Neutrophil (primary cell): ENCODE data around the gene ATP6V1F.

Experiments used
- H3K27ac ChIP-seq: fragments of 200-600 bp; sonication (generic); 2 replicates; pipeline ENCODE4 v1.5.1; 2016; ENCODE audit warnings: mild to moderate bottlenecking, moderate library complexity
- H3K27me3 ChIP-seq: fragments of 200-600 bp; sonication (generic); 2 replicates; pipeline ENCODE4 v1.6.0; 2016; ENCODE audit warnings: mild to moderate bottlenecking
- H3K36me3 ChIP-seq: fragments of 200-600 bp; sonication (generic); 2 replicates; pipeline ENCODE4 v1.5.1; 2017
- H3K4me1 ChIP-seq, 2 experiments: fragments of 200-600 bp in 1 of 2; sonication (generic) in 1 of 2; 1 replicate in 1 of 2; 2 replicates in 1 of 2; pipeline versions ENCODE4 v1.5.1 to v1.6.1; 2013 to 2016; ENCODE audit warnings: low read depth in 1 of 2, low read length in 1 of 2, mild to moderate bottlenecking in 1 of 2, moderate library complexity in 1 of 2; ENCODE audit not compliant: control insufficient read depth in 1 of 2, insufficient read depth in 1 of 2
- H3K4me3 ChIP-seq, 2 experiments: fragments of 200-600 bp in 1 of 2; sonication (generic) in 1 of 2; 1 replicate in 1 of 2; 2 replicates in 1 of 2; pipeline ENCODE4 v1.5.1; 2013 to 2016; ENCODE audit warnings: low read depth in 1 of 2, low read length in 1 of 2, mild to moderate bottlenecking in 1 of 2, moderate library complexity in 1 of 2
- H3K9me3 ChIP-seq: fragments of 200-600 bp; sonication (generic); 2 replicates; pipeline ENCODE4 v1.5.1; 2016
- TF ChIP-seq, protein P1 (sequence below): fragments of 200-600 bp; sonication (generic); IDR thresholded peaks from 2 replicates; pipeline ENCODE4 v1.5.1; 2016; ENCODE audit warnings: antibody characterized with exemption

Gene ATP6V1F

DNA sequence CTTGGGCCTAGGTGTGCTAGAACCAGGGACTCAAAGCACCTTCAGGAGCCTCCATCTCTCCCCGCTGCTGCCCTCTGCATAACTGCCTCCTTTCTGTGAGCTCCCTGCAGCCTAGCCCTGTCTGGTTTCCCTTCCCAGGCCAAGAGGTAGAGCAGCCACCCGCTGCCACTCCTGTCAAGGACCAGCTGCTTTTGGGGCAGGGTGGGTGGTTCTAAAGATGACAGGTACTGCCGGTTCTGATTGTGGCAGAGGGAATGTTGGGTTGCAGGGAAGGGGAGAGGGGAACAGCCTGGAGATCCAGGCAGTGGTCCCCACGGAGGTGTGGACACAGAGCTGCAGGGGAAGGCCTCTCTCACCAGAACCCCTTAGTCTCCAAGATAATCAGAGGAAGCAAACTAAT lies 36.1 kb upstream of the ATP6V1F start:
- Histone ChIP-seq H3K27ac (no peak overlapping the region), H3K36me3 (no peaks in the 10 kb centered on the region), H3K4me3 (no peak overlapping the region), H3K9me3 (no peaks in the 10 kb centered on the region), H3K27me3 (peaks cover 50% of the 10 kb centered on the region), H3K4me1 (peaks cover 8 to 16% of the 10 kb centered on the region in 2 experiments)
- TF ChIP-seq, protein P1, sequence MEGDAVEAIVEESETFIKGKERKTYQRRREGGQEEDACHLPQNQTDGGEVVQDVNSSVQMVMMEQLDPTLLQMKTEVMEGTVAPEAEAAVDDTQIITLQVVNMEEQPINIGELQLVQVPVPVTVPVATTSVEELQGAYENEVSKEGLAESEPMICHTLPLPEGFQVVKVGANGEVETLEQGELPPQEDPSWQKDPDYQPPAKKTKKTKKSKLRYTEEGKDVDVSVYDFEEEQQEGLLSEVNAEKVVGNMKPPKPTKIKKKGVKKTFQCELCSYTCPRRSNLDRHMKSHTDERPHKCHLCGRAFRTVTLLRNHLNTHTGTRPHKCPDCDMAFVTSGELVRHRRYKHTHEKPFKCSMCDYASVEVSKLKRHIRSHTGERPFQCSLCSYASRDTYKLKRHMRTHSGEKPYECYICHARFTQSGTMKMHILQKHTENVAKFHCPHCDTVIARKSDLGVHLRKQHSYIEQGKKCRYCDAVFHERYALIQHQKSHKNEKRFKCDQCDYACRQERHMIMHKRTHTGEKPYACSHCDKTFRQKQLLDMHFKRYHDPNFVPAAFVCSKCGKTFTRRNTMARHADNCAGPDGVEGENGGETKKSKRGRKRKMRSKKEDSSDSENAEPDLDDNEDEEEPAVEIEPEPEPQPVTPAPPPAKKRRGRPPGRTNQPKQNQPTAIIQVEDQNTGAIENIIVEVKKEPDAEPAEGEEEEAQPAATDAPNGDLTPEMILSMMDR = no peak

DNA sequence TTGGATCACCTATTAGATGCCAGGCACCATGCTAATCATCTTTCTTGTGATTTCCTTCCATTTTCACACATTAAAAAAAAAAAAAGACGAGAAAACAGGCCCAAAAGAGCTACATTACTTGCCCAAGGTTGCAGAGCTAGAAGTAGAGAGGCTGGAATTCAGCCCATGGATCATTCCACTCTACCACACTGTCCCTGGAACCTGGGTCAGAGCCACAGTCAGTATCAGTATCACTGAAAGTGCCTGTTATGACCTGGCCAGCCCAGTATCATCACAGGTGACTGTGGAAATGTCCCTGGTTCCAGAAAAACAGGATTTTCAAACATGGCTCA lies 35.8 kb upstream of the ATP6V1F start:
- Histone ChIP-seq H3K4me1 (peaks cover 8 to 16% of the 10 kb centered on the region in 2 experiments), H3K4me3 (no peak overlapping the region), H3K27me3 (peaks cover 54% of the 10 kb centered on the region), H3K36me3 (no peaks in the 10 kb centered on the region), H3K9me3 (no peaks in the 10 kb centered on the region), H3K27ac (no peak overlapping the region)
- TF ChIP-seq, protein P1 = no peak

DNA sequence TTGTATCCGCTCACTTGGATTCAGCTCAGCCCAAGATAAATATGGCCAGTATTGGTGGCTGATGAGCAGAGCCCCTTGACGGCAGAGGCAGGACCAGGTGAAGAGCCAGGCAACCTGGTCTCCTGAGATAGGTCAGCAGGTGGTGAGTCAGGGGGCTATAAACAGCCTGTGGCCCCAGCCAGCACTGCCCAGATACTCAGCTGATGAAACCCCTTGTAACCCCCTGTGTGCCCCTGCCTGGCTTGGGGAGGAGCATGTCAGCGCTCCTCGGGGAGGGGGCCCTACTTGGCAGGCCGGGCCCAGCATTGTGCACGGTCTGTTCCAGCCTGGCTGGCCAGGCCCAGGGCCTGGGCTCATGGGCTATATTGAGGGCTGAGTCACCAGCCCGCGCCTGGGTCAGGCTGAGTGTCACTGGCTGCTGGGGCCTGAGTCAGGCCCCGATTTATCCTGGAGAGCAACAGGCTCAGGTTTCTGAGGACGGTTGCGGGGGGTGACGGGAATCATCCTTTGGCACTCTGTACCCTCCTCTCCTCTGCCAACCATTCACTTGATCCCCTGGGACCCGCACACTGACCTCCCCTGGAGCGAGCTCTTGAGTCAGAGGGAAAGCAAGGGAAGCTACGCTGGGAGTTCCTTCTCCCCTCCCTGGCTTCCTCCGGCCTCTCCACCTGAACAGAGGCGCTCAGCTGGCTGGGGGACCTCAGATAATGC lies 35.3 kb upstream of the ATP6V1F start:
- Histone ChIP-seq H3K9me3 (no peaks in the 10 kb centered on the region), H3K36me3 (no peaks in the 10 kb centered on the region), H3K4me3 (no peak overlapping the region), H3K27me3 (peaks cover 59% of the 10 kb centered on the region), H3K27ac (no peak overlapping the region), H3K4me1 (peaks cover 8 to 16% of the 10 kb centered on the region in 2 experiments)
- TF ChIP-seq, protein P1 = no peak

DNA sequence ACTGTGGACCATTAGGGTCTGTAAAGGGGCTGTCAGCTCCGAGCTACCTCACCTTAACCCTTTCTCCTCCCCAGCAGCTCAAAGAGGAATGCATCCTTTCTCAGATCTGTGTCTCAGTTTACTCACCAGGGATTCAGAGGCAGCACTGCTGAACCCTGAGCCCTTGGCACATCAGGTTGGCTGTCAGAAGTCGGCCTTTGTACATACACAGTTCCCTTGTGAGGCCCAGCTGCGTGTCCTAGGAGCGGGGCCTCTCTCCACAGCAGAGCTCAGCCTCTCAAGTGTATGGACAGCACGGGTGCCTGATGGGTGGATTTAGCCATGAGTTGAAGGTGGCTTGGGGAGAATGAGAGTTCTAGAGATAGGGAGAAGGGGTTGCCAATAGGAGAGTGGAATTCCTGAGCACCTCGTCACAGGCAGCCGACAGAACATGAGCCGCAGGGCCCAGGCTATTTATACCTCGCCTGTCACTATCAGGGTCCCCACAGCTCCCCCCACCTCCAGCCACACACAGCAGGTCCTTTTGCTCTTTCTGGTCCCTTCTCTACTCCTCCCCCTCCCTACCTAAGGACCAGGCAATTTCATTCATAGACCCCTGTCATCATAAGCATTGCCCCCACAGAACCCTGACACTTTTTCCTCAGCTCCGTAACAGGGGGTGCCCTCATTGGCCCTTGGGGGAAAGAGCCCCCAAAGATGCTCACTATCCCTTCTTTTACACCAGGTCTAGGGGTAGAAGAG lies 34.5 kb upstream of the ATP6V1F start:
- H3K9me3 ChIP-seq = no peaks in the 10 kb centered on the region
- H3K27me3 ChIP-seq = peaks cover 66% of the 10 kb centered on the region
- TF ChIP-seq, protein P1 = no peak
- H3K27ac ChIP-seq = no peak overlapping the region
- H3K4me3 ChIP-seq = no peak overlapping the region
- no peaks in the 10 kb centered on the region for H3K36me3 ChIP-seq
- peaks cover 8 to 16% of the 10 kb centered on the region in 2 experiments for H3K4me1 ChIP-seq

DNA sequence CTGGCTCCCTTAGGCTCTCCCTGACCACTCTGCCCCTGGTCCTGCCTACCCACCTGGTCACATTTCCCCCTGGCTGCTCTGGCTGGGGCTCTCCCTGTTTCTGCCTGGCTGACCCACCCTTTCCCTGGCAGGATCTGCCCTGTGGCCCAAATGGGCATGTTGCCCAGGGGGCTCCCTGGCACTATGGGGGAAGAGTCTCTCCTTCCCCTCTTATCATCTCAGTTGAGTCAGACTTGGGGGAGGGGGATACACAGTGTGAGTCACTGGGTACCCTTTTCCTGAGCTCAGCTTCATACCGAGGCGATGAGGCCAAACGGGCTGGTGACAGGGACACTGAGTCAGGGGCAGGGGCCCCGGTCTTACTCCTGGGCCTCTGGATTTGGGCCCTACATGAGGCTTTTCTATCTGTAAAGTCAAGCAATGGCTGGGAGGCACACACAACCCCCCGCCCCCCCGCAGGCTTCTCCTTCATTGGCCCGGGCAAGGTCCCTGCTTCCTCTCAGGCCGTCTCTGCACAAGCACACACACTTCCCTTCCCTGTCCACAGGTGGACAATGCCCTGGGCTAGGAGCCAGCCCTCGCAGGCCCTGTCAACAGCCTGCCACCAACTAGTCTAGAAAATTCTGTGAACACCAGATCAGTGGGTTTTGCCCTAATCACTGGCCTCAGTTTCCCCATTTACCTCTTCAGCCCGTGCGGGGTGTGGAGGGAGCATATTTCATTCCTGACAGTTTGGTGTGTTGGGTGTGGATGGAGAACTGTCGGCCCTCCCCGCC lies 33.1 kb upstream of the ATP6V1F start:
- H3K27me3 ChIP-seq = peaks cover 81% of the 10 kb centered on the region
- no peak overlapping the region for H3K4me3 ChIP-seq
- H3K27ac ChIP-seq = no peak overlapping the region
- H3K9me3 ChIP-seq = no peaks in the 10 kb centered on the region
- TF ChIP-seq, protein P1 = no peak
- no peaks in the 10 kb centered on the region for H3K36me3 ChIP-seq
- peaks cover 8 to 16% of the 10 kb centered on the region in 2 experiments for H3K4me1 ChIP-seq
